Measurements from ENCODE around the gene B3GNT2. TPM values are rescaled to one million over a fixed set of nuclear protein-coding genes. Genes with fewer than 3 reads are reported as not detected.
"Not testable (repeated sequence)": the region's sequence is repeated elsewhere in the genome, so short reads cannot be mapped to it uniquely, and the experiment has no call there.

The B3GNT2 gene
- total RNA-seq, 3 donors from 2014 or later: 27.1 to 44.6 (median 30.0) TPM

GRCh38 chr2:62151306-62151638 lies 44.6 kb upstream of the B3GNT2 start:
- intact Hi-C loops (cut with DNase I, micrococcal nuclease): no loop called here
- no peak for TF ChIP-seq CTCF (IDR thresholded peaks at IDR 0.05)
- Histone ChIP-seq H3K9me3 (peaks cover 5% of the 10 kb centered on the region), H3K4me1 (ENCODE audit: low read depth) (no peaks in the 10 kb centered on the region), H3K4me3 (no peak overlapping the region), H3K36me3 (ENCODE audit: low read depth) (no peaks in the 10 kb centered on the region)
- DNase-seq (no peak), ATAC-seq (no peak)

- Histone ChIP-seq H3K4me1 (ENCODE audit: low read depth) (no peaks in the 10 kb centered on the region), H3K4me3 (no peak overlapping the region), H3K9me3 (peaks cover 5% of the 10 kb centered on the region), H3K36me3 (ENCODE audit: low read depth) (no peaks in the 10 kb centered on the region)
- no peak for ATAC-seq
- TF ChIP-seq CTCF (IDR thresholded peaks at IDR 0.05): no peak
- no peak for DNase-seq
- intact Hi-C loops (cut with DNase I, micrococcal nuclease): no loop called here
These were observed 43.9 kb upstream of the B3GNT2 start for GRCh38 chr2:62152000-62152399.

- no peak for TF ChIP-seq CTCF (IDR thresholded peaks at IDR 0.05)
- peaks cover 5% of the 10 kb centered on the region for H3K9me3 ChIP-seq
- no peak overlapping the region for H3K4me3 ChIP-seq
- H3K4me1 ChIP-seq (ENCODE audit: low read depth): no peaks in the 10 kb centered on the region
- no peak for ATAC-seq
- intact Hi-C loops (cut with DNase I, micrococcal nuclease): no loop called here
- DNase-seq: no peak
- H3K36me3 ChIP-seq (ENCODE audit: low read depth): no peaks in the 10 kb centered on the region
These were observed 38.9 kb upstream of the B3GNT2 start for GRCh38 chr2:62156861-62157496.

GRCh38 chr2:62158444-62159121 lies 37.3 kb upstream of the B3GNT2 start:
- H3K4me1 ChIP-seq (ENCODE audit: low read depth): no peaks in the 10 kb centered on the region
- intact Hi-C loops (cut with DNase I, micrococcal nuclease): no loop called here
- no peak for TF ChIP-seq CTCF (IDR thresholded peaks at IDR 0.05)
- no peaks in the 10 kb centered on the region for H3K36me3 ChIP-seq (ENCODE audit: low read depth)
- no peak for DNase-seq
- H3K4me3 ChIP-seq: no peak overlapping the region
- ATAC-seq: no peak
- peaks cover 5% of the 10 kb centered on the region for H3K9me3 ChIP-seq

GRCh38 chr2:62160691-62161090 lies 35.2 kb upstream of the B3GNT2 start:
- H3K36me3 ChIP-seq (ENCODE audit: low read depth); H3K4me1 ChIP-seq (ENCODE audit: low read depth); ATAC-seq; intact Hi-C loops (cut with DNase I, micrococcal nuclease); H3K4me3 ChIP-seq; H3K9me3 ChIP-seq; DNase-seq: not testable (repeated sequence)

- intact Hi-C loops (cut with DNase I, micrococcal nuclease): no loop called here
- no peak for TF ChIP-seq CTCF (IDR thresholded peaks at IDR 0.05)
- H3K4me1 ChIP-seq (ENCODE audit: low read depth): no peaks in the 10 kb centered on the region
- no peak for DNase-seq
- H3K36me3 ChIP-seq (ENCODE audit: low read depth): no peaks in the 10 kb centered on the region
- H3K9me3 ChIP-seq: no peaks in the 10 kb centered on the region
- ATAC-seq: no peak
- H3K4me3 ChIP-seq: no peak overlapping the region
These were observed 32.6 kb upstream of the B3GNT2 start for GRCh38 chr2:62163106-62163831.

Data from mucosa of descending colon (tissue), 3 donors.